Esophagus squamous epithelium (tissue), 5 donors: ENCODE measurements around the gene PHF12. TPM values are rescaled to one million over a fixed set of nuclear protein-coding genes. Genes with fewer than 3 reads are reported as not detected.
A peak's percentile ranks its signal among the peaks of the same experiment; 100 is the strongest.
"Not testable (repeated sequence)": the region's sequence is repeated elsewhere in the genome, so short reads cannot be mapped to it uniquely, and the experiment has no call there.

Source experiments
- DNase-seq: peaks from one replicate; lab custom pipeline; 2025; lab: John Stamatoyannopoulos, UW
- H3K27ac ChIP-seq, 4 donors: fragments of 200-600 bp; sonication (generic); one replicate each; pipeline ENCODE4 v1.5.1; 2016 to 2019; ENCODE audit warnings: mild to moderate bottlenecking in 1 of 4
- H3K27me3 ChIP-seq, 4 donors: fragments of 200-600 bp; sonication (generic); 1 replicate in 3 of 4; 2 replicates in 1 of 4; pipeline versions ENCODE4 v1.5.1 to v1.6.0; 2017 to 2021; ENCODE audit warnings: antibody characterized with exemption in 1 of 4
- H3K36me3 ChIP-seq, 3 donors: fragments of 200-600 bp; sonication (generic); one replicate each; pipeline ENCODE4 v1.5.1; 2016 to 2019
- H3K4me1 ChIP-seq, 3 donors: fragments of 200-600 bp; sonication (generic); one replicate each; pipeline ENCODE4 v1.5.1; 2017 to 2019
- H3K4me3 ChIP-seq, 4 donors: fragments of 200-600 bp; sonication (generic); 1 replicate in 3 of 4; 2 replicates in 1 of 4; pipeline ENCODE4 v1.5.1; 2016 to 2019; ENCODE audit warnings: mild to moderate bottlenecking in 2 of 4, moderate library complexity in 1 of 4
- H3K9me3 ChIP-seq, 3 donors: fragments of 200-600 bp; sonication (generic); one replicate each; pipeline ENCODE4 v1.5.1; 2016 to 2019
- POLR2A ChIP-seq, 4 donors: fragments of 450-650 bp; IDR thresholded peaks; one replicate each; pipeline ENCODE4 v1.6.1; 2017; ENCODE audit warnings: antibody characterized with exemption in 4 of 4, mild to moderate bottlenecking in 4 of 4, moderate library complexity in 3 of 4
- WGBS, 2 donors: methylation state at CpG; one replicate each; pipeline ENCODE4 v1.1.5; 2018; 5-methylcytosine and 5-hydroxymethylcytosine counted together
- intact Hi-C: fragments of 100-400 bp; cut with DNase I; formaldehyde crosslinking; loops from one replicate; pipeline ENCODE4 v1.15.0; 2022
- total RNA-seq, 4 donors: library from RNA; depleted of rRNA; stranded (reverse); fragments of >200 nt; gene quantifications; one replicate each; pipeline ENCODE4 v1.1.0, GENCODE V29; 2016
- TF ChIP-seq, protein P1 (sequence below), 6 experiments: fragments of 450-650 bp in 4 of 6; fragments of 200-600 bp in 2 of 6; sonication (generic) in 2 of 6; IDR thresholded peaks; one replicate each; pipeline ENCODE4 v1.5.1; 2016 to 2019; ENCODE audit warnings: antibody characterized with exemption in 6 of 6, mild to moderate bottlenecking in 4 of 6, moderate library complexity in 4 of 6
- donor health status: DM: yes; HTN: yes; CAD: no.

The PHF12 gene
- total RNA-seq, 4 donors from 2014 or later: 13.0 to 35.6 (median 18.8) TPM

GRCh38 chr17:28895794-28896447 is 55.4 kb downstream of the PHF12 start:
- Histone ChIP-seq H3K4me3 (peak overlapping the region; percentile 79 to 98 (median 85)), H3K9me3 (no peaks in the 10 kb centered on the region), H3K4me1 (peaks cover 37 to 85% (median 54%) of the 10 kb centered on the region in 3 donors), H3K27me3 (no peaks in the 10 kb centered on the region), H3K27ac (peak overlapping the region; percentile 91 to 98 (median 96)), H3K36me3 (peaks cover 0 to 15% (median 0%) of the 10 kb centered on the region in 3 donors)
- 28 to 47% methylated on average over 3 of the region's 3 CpGs for WGBS, 2 donors
- intact Hi-C loops: no loop called here
- no peak for DNase-seq
- TF ChIP-seq, protein P1, sequence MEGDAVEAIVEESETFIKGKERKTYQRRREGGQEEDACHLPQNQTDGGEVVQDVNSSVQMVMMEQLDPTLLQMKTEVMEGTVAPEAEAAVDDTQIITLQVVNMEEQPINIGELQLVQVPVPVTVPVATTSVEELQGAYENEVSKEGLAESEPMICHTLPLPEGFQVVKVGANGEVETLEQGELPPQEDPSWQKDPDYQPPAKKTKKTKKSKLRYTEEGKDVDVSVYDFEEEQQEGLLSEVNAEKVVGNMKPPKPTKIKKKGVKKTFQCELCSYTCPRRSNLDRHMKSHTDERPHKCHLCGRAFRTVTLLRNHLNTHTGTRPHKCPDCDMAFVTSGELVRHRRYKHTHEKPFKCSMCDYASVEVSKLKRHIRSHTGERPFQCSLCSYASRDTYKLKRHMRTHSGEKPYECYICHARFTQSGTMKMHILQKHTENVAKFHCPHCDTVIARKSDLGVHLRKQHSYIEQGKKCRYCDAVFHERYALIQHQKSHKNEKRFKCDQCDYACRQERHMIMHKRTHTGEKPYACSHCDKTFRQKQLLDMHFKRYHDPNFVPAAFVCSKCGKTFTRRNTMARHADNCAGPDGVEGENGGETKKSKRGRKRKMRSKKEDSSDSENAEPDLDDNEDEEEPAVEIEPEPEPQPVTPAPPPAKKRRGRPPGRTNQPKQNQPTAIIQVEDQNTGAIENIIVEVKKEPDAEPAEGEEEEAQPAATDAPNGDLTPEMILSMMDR (IDR thresholded peaks at IDR 0.05): no peak
- TF ChIP-seq POLR2A (IDR thresholded peaks at IDR 0.05): no peak

GRCh38 chr17:28893248-28894183 is 57.8 kb downstream of the PHF12 start:
- H3K27ac ChIP-seq: peak overlapping the region; percentile 82 to 86 (median 84)
- peak overlapping the region in 1 of 4 donors; percentile 16 for H3K4me3 ChIP-seq
- H3K4me1 ChIP-seq: peaks cover 37 to 89% (median 58%) of the 10 kb centered on the region in 3 donors
- WGBS, 2 donors: 25 to 34% methylated on average over 15 to 16 of the region's 16 CpGs
- intact Hi-C loops, H3K27me3 ChIP-seq, H3K9me3 ChIP-seq, DNase-seq: not testable (repeated sequence)
- peaks cover 0 to 18% (median 0%) of the 10 kb centered on the region in 3 donors for H3K36me3 ChIP-seq

DNA sequence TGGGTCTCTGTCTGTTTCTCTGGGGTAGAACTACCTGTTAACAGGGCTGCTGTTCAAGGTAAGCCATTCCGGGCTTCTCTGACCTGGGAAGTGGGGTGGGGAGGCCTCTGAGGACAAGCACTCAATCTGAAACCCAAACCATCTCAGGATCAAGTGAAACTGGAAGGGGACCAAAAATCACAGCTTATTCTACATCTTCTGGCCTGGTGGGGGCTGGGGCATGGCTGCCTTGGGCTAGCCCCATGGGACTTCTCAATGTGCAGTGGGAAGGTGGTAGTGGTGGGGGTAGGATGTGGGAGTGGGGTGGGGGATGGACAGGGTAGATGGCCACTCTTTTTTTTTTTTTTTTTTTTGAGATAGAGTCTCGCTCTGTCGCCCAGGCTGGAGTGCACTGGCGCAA is 59.3 kb downstream of the PHF12 start:
- Histone ChIP-seq H3K4me3 (no peak overlapping the region), H3K27me3 (no peaks in the 10 kb centered on the region), H3K36me3 (peaks cover 0 to 33% (median 4%) of the 10 kb centered on the region in 3 donors), H3K4me1 (peaks cover 30 to 78% (median 53%) of the 10 kb centered on the region in 3 donors), H3K9me3 (no peaks in the 10 kb centered on the region), H3K27ac (peak overlapping the region in 2 of 4 donors; percentile 36 to 84)
- no peak for DNase-seq
- TF ChIP-seq POLR2A (IDR thresholded peaks at IDR 0.05): no peak
- intact Hi-C loops: no loop called here
- WGBS, 2 donors: 94 to 100% methylated on average over 1 to 4 of the region's 4 CpGs

GRCh38 chr17:28891201-28891600 is 60.1 kb downstream of the PHF12 start:
- Histone ChIP-seq H3K27ac (no peak overlapping the region), H3K36me3 (peaks cover 0 to 42% (median 4%) of the 10 kb centered on the region in 3 donors), H3K27me3 (no peaks in the 10 kb centered on the region), H3K4me3 (no peak overlapping the region), H3K4me1 (peaks cover 24 to 70% (median 49%) of the 10 kb centered on the region in 3 donors), H3K9me3 (no peaks in the 10 kb centered on the region)
- intact Hi-C loops: no loop called here
- TF ChIP-seq, protein P1 (IDR thresholded peaks at IDR 0.05): no peak
- TF ChIP-seq POLR2A (IDR thresholded peaks at IDR 0.05): no peak
- DNase-seq: no peak
- 80 to 100% methylated on average over 1 of the region's 1 CpG for WGBS, 2 donors

GRCh38 chr17:28889996-28890395 is 61.3 kb downstream of the PHF12 start:
- WGBS, 2 donors: 73 to 76% methylated on average over 2 to 5 of the region's 5 CpGs
- no peak for TF ChIP-seq POLR2A (IDR thresholded peaks at IDR 0.05)
- TF ChIP-seq, protein P1 (IDR thresholded peaks at IDR 0.05): no peak
- Histone ChIP-seq H3K27me3 (no peaks in the 10 kb centered on the region), H3K9me3 (no peaks in the 10 kb centered on the region), H3K4me3 (no peak overlapping the region), H3K27ac (peak overlapping the region in 1 of 4 donors; percentile 17), H3K4me1 (peaks cover 18 to 58% (median 37%) of the 10 kb centered on the region in 3 donors), H3K36me3 (peaks cover 5 to 54% (median 11%) of the 10 kb centered on the region in 3 donors)
- no peak for DNase-seq
- intact Hi-C loops: no loop called here
